GM12891 (cell line): ENCODE measurements around the gene PPIP5K1.

Experiments used
- POLR2A ChIP-seq: IDR thresholded peaks from 2 replicates; pipeline ENCODE4 v1.6.1; 2011; ENCODE audit warnings: low read depth, low read length, control low read depth
- POLR2AphosphoS5 ChIP-seq: IDR thresholded peaks from 2 replicates; pipeline ENCODE4 v1.6.1; 2011; ENCODE audit warnings: low read depth, low read length, control low read depth

- no peak for TF ChIP-seq POLR2A
- TF ChIP-seq POLR2AphosphoS5, result no peak
Observed at GRCh38 chr15:43505738-43506137, 84.3 kb downstream of the PPIP5K1 start.
